ENCODE data around the gene TMEM167A.

Gene TMEM167A

GRCh38 chr5:83035373-83036100 is 41.7 kb downstream of the TMEM167A start:
- no peak for DNase-seq (ENCODE audit: low spot score)

- no peak for DNase-seq (ENCODE audit: low spot score)
These were observed 42.5 kb downstream of the TMEM167A start for GRCh38 chr5:83034528-83035207.

DNA sequence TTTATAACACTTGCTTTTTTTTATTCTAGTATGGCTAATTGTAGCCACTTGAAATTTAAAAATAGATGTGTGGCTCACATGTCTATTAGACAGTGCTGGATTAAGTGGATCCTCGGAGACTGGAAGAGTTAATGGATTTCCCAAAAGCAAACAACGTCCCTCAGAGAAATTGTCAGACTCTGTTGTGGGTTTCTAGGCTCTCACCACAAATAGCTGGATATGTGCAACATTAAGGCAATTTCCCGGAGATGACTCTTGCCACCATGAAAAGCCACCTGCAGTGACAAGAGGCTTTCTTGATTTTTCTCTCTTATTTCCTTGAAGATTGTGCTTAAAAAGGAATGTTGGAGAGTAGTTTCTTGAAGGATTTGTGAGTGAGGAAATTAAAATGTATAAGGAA is 43.2 kb downstream of the TMEM167A start:
- DNase-seq (ENCODE audit: low spot score) = no peak

DNA sequence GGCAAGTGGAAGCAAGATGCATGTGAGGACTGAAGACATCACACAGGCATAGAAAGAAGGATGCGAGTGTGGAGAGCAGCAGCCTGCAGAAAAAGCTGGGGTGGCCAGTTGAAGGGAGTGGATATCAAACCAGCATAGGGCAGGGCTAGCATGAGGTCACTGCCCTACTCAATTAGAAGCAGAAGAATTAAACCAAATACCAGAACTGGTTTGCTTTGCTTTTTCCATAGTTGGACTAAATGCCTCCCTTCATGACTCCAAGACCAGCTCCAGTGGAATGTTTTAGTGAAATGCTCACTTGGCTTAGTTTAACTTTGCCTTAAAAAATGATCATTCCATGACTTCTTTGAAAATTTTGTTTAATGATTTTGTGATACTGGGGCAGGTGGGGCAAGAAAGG is 45.8 kb downstream of the TMEM167A start:
- DNase-seq (ENCODE audit: low spot score) = no peak

DNA sequence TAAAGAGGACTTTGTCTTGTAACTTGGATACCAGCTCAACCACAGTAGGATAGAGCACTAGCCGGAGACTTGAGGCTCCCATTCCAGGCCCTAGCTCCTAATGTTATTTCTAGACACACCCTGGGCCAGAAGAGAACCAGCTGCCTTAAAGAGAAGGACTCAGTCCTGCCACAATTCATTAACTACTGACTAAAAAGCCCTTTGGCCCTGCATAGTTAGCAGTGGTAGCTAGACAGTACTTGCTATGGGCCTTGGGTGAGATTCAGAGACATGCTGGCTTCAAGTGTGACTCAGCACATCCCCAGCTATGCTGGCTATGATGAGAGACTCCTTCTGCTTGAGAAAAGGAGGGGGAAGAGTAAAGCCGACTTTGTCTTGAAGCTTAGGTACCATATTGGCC is 47.3 kb downstream of the TMEM167A start:
- no peak for DNase-seq (ENCODE audit: low spot score)

GRCh38 chr5:83026930-83027687 is 50.1 kb downstream of the TMEM167A start:
- no peak for DNase-seq (ENCODE audit: low spot score)

- DNase-seq (ENCODE audit: low spot score) = no peak
These were observed 50.7 kb downstream of the TMEM167A start for GRCh38 chr5:83026516-83026915.

DNA sequence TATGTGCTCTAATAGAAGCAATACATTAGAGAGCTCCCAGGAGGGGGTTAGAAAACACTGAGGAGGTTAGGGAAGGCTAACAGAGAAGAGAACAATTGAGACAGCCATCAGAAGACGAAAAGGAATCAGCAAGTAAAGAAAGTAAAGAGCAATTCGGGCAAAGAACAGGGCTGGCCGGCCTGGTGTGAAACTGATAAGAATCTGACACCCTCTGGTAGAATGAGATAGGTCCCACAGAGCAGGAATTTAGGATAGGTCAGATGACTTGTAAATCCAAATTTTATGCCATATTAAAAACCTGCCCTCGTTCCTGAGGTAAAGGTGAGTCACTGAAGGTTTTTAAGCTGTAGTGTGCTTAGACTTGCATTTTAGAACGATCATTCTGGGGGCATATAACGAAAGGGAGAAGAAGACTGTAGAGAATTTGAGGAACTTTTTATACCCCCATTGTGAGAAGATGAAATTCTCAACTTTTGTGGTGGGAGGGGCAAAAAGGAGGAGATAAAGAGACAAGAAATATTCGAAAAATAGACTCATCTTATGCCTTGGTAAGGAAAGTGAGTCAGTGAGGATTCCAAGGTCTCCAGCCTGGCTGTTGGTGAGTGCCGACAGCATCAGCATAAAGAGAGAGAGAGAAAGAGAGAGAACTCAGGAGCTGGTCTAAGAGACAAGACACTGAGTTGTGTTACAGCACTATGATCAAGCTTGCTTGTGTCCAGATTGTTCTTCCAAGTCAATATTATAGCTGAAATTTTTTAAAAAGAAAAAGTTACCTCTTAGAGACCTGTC is 51.3 kb downstream of the TMEM167A start:
- no peak for DNase-seq (ENCODE audit: low spot score)

DNA sequence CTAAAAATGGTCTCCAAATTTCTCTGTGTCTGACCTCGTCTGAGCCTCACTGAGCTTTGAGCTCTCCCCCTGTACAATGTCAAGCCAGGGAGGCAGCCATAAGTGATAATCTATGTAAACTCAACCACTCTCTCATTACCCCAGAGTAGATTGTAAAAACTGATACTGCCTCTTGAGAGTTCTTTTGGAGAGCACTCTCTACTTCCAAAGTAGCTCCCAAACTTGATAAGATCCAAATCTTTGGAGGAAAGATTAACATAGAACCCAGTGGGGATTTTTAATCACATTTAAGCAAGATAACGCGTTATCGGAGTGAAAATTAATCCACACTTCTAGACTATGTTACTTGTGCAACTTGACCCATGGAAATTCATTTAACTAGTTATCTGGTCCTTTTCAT is 54.9 kb downstream of the TMEM167A start:
- DNase-seq (ENCODE audit: low spot score) = no peak

DNA sequence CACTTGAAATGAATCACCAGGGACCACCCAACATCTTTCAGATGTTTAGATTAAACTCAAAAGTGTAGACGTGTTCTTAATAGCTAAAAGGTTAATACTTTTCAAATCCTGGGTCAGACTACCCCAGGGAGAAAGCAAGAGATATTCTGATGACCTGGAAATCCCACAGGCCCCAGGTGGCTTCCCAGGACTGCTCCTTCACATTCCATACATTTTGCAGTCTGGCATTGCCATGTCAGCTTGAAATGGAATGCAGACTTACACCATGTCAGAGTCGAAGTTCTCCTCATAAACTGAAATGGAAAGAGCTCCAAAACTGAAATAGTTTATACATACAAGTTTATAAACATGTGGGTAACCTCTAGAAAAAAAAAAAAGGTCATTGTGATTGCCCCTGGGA is 61.5 kb downstream of the TMEM167A start:
- no peak for DNase-seq (ENCODE audit: low spot score)

GRCh38 chr5:83011985-83012384 is 65.2 kb downstream of the TMEM167A start:
- DNase-seq (ENCODE audit: low spot score) = no peak

- no peak for DNase-seq (ENCODE audit: low spot score)
These were observed 67.8 kb downstream of the TMEM167A start for GRCh38 chr5:83009408-83009807.

DNA sequence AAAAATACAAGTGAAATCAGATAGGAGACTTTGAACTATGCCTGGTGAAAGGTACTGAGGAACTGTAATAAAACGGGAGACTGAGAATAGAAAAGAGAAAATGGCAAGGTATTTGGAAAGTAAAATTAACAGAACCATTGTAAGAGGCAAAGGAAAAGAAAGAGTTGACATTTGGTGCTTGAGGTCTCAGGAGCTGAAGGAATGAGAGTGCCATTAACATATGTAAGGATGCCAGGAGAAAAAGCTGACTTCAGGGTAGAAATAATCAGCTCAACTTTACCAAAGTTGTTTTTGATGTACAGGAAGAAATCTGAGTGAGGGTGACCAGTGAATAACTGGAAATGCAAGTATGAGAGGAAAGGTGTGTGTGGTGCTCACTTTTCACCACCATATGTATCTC is 69.4 kb downstream of the TMEM167A start:
- no peak for DNase-seq (ENCODE audit: low spot score)

DNA sequence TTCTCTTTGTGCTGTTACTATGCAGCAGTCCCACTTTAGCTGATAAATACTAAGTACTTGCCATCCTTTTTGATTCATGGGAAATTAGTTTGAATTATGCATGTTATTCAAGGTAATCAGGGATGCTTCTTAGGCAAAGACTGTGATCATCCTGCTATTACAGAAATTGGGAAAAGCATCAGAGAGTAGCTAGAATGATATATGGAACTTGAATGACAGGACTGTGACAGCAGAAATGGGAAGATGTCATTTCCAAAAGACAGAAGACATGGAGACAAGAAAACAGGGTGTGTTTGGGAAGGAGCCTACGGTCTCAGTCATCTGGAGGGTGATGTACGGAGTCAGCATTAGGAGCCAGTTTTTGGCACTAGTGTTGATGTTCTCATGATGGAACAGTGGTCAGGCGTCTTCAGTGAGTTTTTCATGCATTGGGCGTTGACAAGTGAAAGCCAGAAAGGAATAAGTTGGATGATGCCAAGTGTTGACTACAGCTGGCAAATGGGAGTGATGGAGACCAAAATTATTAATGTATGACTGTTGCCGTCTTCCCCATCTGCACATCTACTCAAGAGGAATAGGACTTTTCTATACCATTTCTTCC is 70.4 kb downstream of the TMEM167A start:
- DNase-seq (ENCODE audit: low spot score) = no peak

DNA sequence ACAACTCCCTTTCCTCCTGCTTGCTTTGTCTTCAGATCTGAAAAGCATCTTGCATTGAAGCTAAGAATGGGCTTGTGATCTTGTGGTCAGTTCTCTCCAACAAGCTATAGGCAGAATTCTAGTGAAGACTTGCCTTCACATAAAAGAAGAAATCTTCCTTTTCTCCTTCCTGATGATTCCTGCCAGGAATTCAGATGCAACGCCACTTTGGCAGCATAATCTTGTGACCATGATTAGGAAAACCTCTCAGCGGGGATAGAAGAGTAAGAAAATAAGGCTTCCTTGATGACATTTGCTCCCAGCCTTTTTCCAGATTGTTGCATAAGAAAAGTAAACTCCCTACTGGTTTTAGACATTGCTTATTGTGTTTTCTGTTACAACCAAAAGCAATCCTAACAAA is 73.4 kb downstream of the TMEM167A start:
- no peak for DNase-seq (ENCODE audit: low spot score)

All from hematopoietic multipotent progenitor cell treated with erythropoietin and hydrocortisone succinate and interleukin-3 and kit ligand, for 17 days (in vitro differentiated cells).